NT2/D1 (cell line): ENCODE data around the gene SLC25A34.

Experiments
- DNase-seq: peaks from one replicate; pipeline ENCODE4 v3.0.0-alpha.2; 2011; ENCODE audit warnings: low read depth, low spot score
- H3K27me3 ChIP-seq: 2 replicates; pipeline ENCODE4 v1.6.0; 2011; ENCODE audit warnings: mild to moderate bottlenecking; ENCODE audit not compliant: insufficient read length, insufficient read depth
- H3K36me3 ChIP-seq: 2 replicates; pipeline ENCODE4 v1.6.1; 2011; ENCODE audit warnings: mild to moderate bottlenecking, low read length, mixed read lengths; ENCODE audit not compliant: insufficient read depth, insufficient read length
- H3K4me1 ChIP-seq: 2 replicates; pipeline ENCODE4 v1.5.1; 2011; ENCODE audit not compliant: insufficient read depth, insufficient read length
- H3K4me3 ChIP-seq: 2 replicates; pipeline ENCODE4 v1.5.1; 2011; ENCODE audit warnings: low read depth; ENCODE audit not compliant: insufficient read length
- H3K9ac ChIP-seq: 2 replicates; pipeline ENCODE4 v1.6.0; 2011; ENCODE audit warnings: low read depth; ENCODE audit not compliant: insufficient read length
- H3K9me3 ChIP-seq: 2 replicates; pipeline ENCODE4 v1.5.1; 2011; ENCODE audit warnings: mild to moderate bottlenecking, low read length; ENCODE audit not compliant: insufficient read depth
- SUZ12 ChIP-seq: IDR thresholded peaks from 2 replicates; pipeline ENCODE4 v1.6.1; 2011; ENCODE audit not compliant: insufficient read length, insufficient read depth; ENCODE audit errors: extremely low read depth
- YY1 ChIP-seq: IDR thresholded peaks from 2 replicates; pipeline ENCODE4 v1.6.1; 2011; ENCODE audit not compliant: insufficient read length, insufficient read depth
- ZNF274 ChIP-seq: IDR thresholded peaks from 2 replicates; pipeline ENCODE4 v1.6.1; 2011; ENCODE audit warnings: mild to moderate bottlenecking, low read depth, low read length

The SLC25A34 gene

DNA sequence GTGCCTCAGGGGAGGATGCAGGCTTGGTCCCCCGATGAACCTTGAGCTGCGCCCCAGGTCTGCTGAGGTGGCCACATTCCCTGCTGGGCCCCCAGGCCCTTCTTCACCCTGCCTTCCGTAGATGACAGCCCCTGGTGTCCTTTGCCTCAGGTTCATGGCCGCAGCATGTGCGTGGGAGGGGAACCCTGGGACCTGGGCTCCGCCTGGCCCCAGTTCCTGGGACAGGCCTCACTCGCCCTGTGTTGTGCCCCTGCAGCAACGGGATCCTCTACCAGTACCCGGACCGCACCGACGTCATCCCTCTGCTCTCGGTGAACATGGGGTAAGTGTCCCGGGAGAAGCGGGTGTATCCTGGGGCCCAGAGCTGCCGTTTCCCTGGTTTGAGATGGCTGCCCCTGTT lies 5.1 kb upstream of the SLC25A34 start:
- peaks cover 7% of the 10 kb centered on the region for H3K4me1 ChIP-seq
- no peak for DNase-seq
- H3K4me3 ChIP-seq = no peak overlapping the region
- no peak overlapping the region for H3K9ac ChIP-seq
- TF ChIP-seq ZNF274 (no peak), YY1 (no peak), SUZ12 (no peak)
- H3K27me3 ChIP-seq = no peaks in the 10 kb centered on the region
- no peaks in the 10 kb centered on the region for H3K9me3 ChIP-seq
- peaks cover 89% of the 10 kb centered on the region for H3K36me3 ChIP-seq

- H3K27me3 ChIP-seq = no peaks in the 10 kb centered on the region
- TF ChIP-seq SUZ12 (no peak), YY1 (no peak), ZNF274 (no peak)
- no peak for DNase-seq
- H3K4me3 ChIP-seq = no peak overlapping the region
- H3K9me3 ChIP-seq = no peaks in the 10 kb centered on the region
- H3K9ac ChIP-seq = no peak overlapping the region
- peaks cover 78% of the 10 kb centered on the region for H3K36me3 ChIP-seq
- peaks cover 7% of the 10 kb centered on the region for H3K4me1 ChIP-seq
These were observed 4.0 kb upstream of the SLC25A34 start for GRCh38 chr1:15731735-15732685.

- no peak for DNase-seq
- no peak overlapping the region for H3K4me3 ChIP-seq
- no peak for TF ChIP-seq ZNF274
- H3K9ac ChIP-seq = no peak overlapping the region
- peaks cover 9% of the 10 kb centered on the region for H3K4me1 ChIP-seq
- peaks cover 71% of the 10 kb centered on the region for H3K36me3 ChIP-seq
- H3K9me3 ChIP-seq = no peaks in the 10 kb centered on the region
- no peaks in the 10 kb centered on the region for H3K27me3 ChIP-seq
These were observed 3.4 kb upstream of the SLC25A34 start for GRCh38 chr1:15732686-15733081.

DNA sequence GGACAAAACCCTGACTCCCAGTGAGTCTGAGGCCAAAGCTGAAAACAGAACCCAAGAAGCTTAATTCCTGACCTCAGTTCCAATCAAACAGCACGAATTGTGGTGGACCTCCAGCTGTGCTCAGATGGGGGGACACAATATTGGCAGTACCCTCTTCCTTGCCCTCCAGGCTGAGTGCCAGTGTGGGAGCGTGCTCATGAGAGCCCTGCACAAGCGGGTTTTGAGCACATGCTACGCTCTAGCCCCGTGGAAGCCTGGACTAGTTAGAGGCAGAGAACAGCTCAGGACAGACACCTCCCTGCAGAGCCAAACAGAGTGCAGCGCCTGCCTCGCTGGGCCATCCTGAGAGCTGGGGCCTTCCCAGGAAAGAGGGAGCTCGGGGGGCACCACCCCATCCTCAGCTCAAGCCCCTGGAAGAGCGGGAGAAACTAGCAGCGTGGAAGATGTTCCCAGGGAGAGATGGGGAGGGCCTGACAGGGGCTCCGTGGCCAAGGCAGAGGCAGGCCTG lies 2.8 kb upstream of the SLC25A34 start:
- Histone ChIP-seq H3K4me1 (peaks cover 15% of the 10 kb centered on the region), H3K4me3 (no peak overlapping the region), H3K9ac (no peak overlapping the region), H3K27me3 (no peaks in the 10 kb centered on the region), H3K36me3 (peaks cover 68% of the 10 kb centered on the region), H3K9me3 (no peaks in the 10 kb centered on the region)
- TF ChIP-seq ZNF274 = no peak
- no peak for TF ChIP-seq YY1
- no peak for TF ChIP-seq SUZ12
- no peak for DNase-seq

DNA sequence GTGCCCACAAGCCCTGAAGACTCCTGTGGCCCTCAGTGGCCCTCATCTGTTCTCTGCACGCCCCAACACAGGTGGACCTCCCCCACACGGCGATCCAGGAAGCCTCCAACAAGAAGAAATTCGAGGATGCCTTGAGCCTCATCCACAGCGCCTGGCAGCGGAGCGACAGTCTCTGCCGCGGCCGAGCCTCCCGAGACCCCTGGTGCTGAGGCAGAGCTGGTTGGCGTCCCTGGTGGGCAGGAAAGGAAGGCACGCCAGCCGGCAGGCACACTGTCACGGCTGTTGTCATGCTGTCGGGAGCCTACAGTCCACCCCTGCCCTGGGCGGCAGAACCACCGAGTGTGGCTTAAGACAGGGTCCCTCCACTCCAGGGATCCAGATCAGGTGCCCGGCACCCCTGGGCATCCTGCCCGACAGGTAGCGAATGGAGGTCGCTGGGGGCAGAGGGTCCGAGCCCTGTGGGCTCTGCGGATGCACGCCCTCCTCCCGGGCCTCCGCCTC lies 2.3 kb upstream of the SLC25A34 start:
- H3K9ac ChIP-seq = no peak overlapping the region
- no peak overlapping the region for H3K4me3 ChIP-seq
- no peaks in the 10 kb centered on the region for H3K9me3 ChIP-seq
- H3K27me3 ChIP-seq = no peaks in the 10 kb centered on the region
- TF ChIP-seq YY1 = no peak
- no peak for TF ChIP-seq ZNF274
- no peak for TF ChIP-seq SUZ12
- DNase-seq = no peak
- H3K4me1 ChIP-seq = peaks cover 16% of the 10 kb centered on the region
- H3K36me3 ChIP-seq = peaks cover 63% of the 10 kb centered on the region

DNA sequence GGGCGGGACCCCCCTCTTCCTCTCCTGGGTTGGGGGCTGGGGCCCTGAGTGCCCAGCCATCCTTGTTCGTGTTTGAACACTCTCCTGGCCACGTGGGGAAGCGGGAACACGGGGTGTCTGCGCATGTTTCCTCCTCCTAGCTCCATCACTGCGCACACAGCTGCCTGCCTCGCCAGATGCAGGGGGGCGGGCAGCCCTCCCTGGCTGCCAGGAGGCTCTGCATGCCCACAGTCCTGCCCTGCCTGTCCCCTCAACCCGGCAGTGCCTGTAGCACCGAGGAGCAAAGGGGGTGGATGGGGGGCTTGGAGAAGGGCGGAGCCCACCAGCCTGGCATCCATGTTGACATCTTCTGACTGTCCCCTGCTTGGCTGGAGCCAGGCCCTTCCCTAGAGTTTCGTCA lies 1.8 kb upstream of the SLC25A34 start:
- H3K9me3 ChIP-seq = no peaks in the 10 kb centered on the region
- no peak for DNase-seq
- H3K4me3 ChIP-seq = no peak overlapping the region
- H3K36me3 ChIP-seq = peaks cover 58% of the 10 kb centered on the region
- H3K27me3 ChIP-seq = no peaks in the 10 kb centered on the region
- H3K4me1 ChIP-seq = peaks cover 16% of the 10 kb centered on the region
- TF ChIP-seq SUZ12 (no peak), ZNF274 (no peak), YY1 (no peak)
- H3K9ac ChIP-seq = no peak overlapping the region

DNA sequence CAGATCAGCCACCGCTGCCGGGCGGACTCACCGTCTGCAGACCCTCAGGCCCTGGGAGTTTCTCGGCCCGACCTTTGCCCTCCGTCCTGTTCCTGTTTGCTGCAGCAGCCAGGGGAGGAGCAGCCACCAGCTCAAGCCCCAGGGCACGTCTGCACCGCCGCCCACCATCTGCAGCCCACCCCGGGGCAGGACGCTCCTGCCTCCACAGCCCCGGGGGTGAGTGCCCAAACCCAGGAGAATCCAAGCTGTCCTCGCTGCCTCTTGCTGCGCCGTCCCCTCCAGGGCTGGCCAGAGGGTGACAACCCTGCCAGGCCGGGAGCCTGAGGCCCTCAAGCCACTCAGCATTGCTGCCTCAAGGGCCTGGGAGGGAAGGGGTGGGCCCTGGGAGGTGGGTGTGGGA lies 1.2 kb upstream of the SLC25A34 start:
- Histone ChIP-seq H3K36me3 (peaks cover 56% of the 10 kb centered on the region), H3K27me3 (no peaks in the 10 kb centered on the region), H3K9me3 (no peaks in the 10 kb centered on the region), H3K4me3 (no peak overlapping the region), H3K4me1 (peaks cover 16% of the 10 kb centered on the region), H3K9ac (no peak overlapping the region)
- TF ChIP-seq SUZ12 (no peak), YY1 (no peak), ZNF274 (no peak)
- DNase-seq = no peak
